Ovary (tissue), 9 donors: ENCODE results near the gene ACER3. TPM values are rescaled to one million over a fixed set of nuclear protein-coding genes. Genes with fewer than 3 reads are reported as not detected.
A peak's percentile ranks its signal among the peaks of the same experiment; 100 is the strongest.

ENCODE experiments used
- DNase-seq, 5 donors: peaks; one replicate each; pipeline ENCODE4 v3.0.0-alpha.2; 2019 to 2020
- H3K27ac ChIP-seq, 2 donors: fragments of 200-600 bp; one replicate each; pipeline versions ENCODE4 v1.5.1 to v1.8.0; 2019 to 2022
- H3K27me3 ChIP-seq: fragments of 200-600 bp; one replicate; pipeline ENCODE4 v1.8.0; 2022
- H3K36me3 ChIP-seq: fragments of 200-600 bp; sonication (generic); one replicate; pipeline ENCODE4 v1.5.1; 2019
- H3K4me1 ChIP-seq: one replicate; pipeline ENCODE4 v1.8.1; 2013; ENCODE audit warnings: mild to moderate bottlenecking, moderate library complexity; ENCODE audit not compliant: insufficient read depth
- H3K4me3 ChIP-seq: fragments of 200-600 bp; sonication (generic); one replicate; pipeline ENCODE4 v1.5.1; 2017
- H3K9me3 ChIP-seq, 2 donors: fragments of 200-600 bp in 1 of 2; sonication (generic) in 1 of 2; one replicate each; pipeline versions ENCODE4 v1.5.1 to v1.8.1; 2013 to 2019; ENCODE audit warnings: mild to moderate bottlenecking in 1 of 2, moderate library complexity in 1 of 2
- CTCF ChIP-seq, 3 donors: fragments of 450-650 bp in 2 of 3; fragments of 200-600 bp in 1 of 3; IDR thresholded peaks; one replicate each; pipeline versions ENCODE4 v1.5.1 to v1.8.0; 2016 to 2022; ENCODE audit warnings: antibody characterized with exemption in 3 of 3, mild to moderate bottlenecking in 1 of 3
- EP300 ChIP-seq: sonication (generic); formaldehyde crosslinking; IDR thresholded peaks from one replicate; pipeline ENCODE4 v1.6.1; 2017; ENCODE audit warnings: antibody characterized with exemption
- POLR2A ChIP-seq: fragments of 450-650 bp; IDR thresholded peaks from one replicate; pipeline ENCODE4 v1.6.1; 2017; ENCODE audit warnings: antibody characterized with exemption, mild to moderate bottlenecking, moderate library complexity
- WGBS, 3 donors: extraction: QIAGEN DNeasy Blood & Tissue Kit in 1 of 3; methylation state at CpG; one replicate each; pipeline versions ENCODE4 v1.1.5 to v1.1.7; 2013 to 2017; 5-methylcytosine and 5-hydroxymethylcytosine counted together
- intact Hi-C, 4 donors: fragments of 100-400 bp; cut with DNase I; formaldehyde crosslinking; loops; one replicate each; pipeline versions ENCODE4 v1.11.0 to v1.15.1; 2022 to 2023
- polyA plus RNA-seq, 2 donors: library from polyadenylated mRNA; stranded (reverse); fragments of 200-250 nt in 1 of 2; fragments of 350-450 nt in 1 of 2; fragmentation: Illumina TruSeq in 1 of 2; extraction: RNeasy Lipid Tissue Mini Kit (QIAGEN cat#74804) in 1 of 2; gene quantifications; one replicate each; pipeline ENCODE4 v1.2.3, GENCODE V29; 2013 to 2014
- total RNA-seq, 7 donors: library from RNA; depleted of rRNA in 2 of 7; stranded (reverse); fragments of >200 nt in 2 of 7; fragmentation: NEBNext Ultra II Directional in 3 of 7; extraction: Animal tissue kit (Norgen Biotek cat#: 25700) in 3 of 7; gene quantifications; one replicate each; pipeline versions ENCODE4 v1.1.0 to v1.2.4, GENCODE V29; 2016 to 2023
- donor health status: DM: no; HTN: no; CAD: no; lungs with moderate emphysema.
- donor health status: DM: no; HTN: no; CAD: no.
- donor health status: Bipolar disorder and iron deficiency.
- donor health status: DM: yes; HTN: yes; CAD: no.
- donor health status: DM: no; HTN: no; CAD: no.
- donor health status: DM: yes; HTN: yes; CAD: no.

ACER3 gene
- total and polyA plus RNA-seq, 9 donors: 2.4 to 20.7 (median 8.4) TPM

GRCh38 chr11:76856106-76856505 is 4.6 kb upstream of the ACER3 start:
- Histone ChIP-seq H3K9me3 (no peaks in the 10 kb centered on the region), H3K4me3 (no peak overlapping the region), H3K27me3 (no peaks in the 10 kb centered on the region), H3K36me3 (no peaks in the 10 kb centered on the region), H3K4me1 (no peaks in the 10 kb centered on the region), H3K27ac (no peak overlapping the region)
- intact Hi-C loops: no loop called here
- DNase-seq: no peak
- TF ChIP-seq CTCF (IDR thresholded peaks at IDR 0.05) (no peak), EP300 (no peak), POLR2A (no peak)

GRCh38 chr11:76856571-76856970 is 4.1 kb upstream of the ACER3 start:
- Histone ChIP-seq H3K27ac (no peak overlapping the region), H3K9me3 (no peaks in the 10 kb centered on the region), H3K4me3 (no peak overlapping the region), H3K27me3 (no peaks in the 10 kb centered on the region), H3K36me3 (no peaks in the 10 kb centered on the region), H3K4me1 (no peaks in the 10 kb centered on the region)
- TF ChIP-seq CTCF (IDR thresholded peaks at IDR 0.05): no peak
- TF ChIP-seq EP300: no peak
- no peak for TF ChIP-seq POLR2A
- DNase-seq: no peak
- intact Hi-C loops: no loop called here
- WGBS, 3 donors: 86 to 95% (median 91%) methylated on average over 2 of the region's 2 CpGs

- Histone ChIP-seq H3K27ac (no peak overlapping the region), H3K27me3 (no peaks in the 10 kb centered on the region), H3K9me3 (no peaks in the 10 kb centered on the region), H3K4me1 (no peaks in the 10 kb centered on the region), H3K4me3 (no peak overlapping the region), H3K36me3 (no peaks in the 10 kb centered on the region)
- WGBS, 3 donors: 61 to 64% (median 63%) methylated on average over 6 of the region's 6 CpGs
- intact Hi-C loops: no loop called here
- DNase-seq: no peak
- no peak for TF ChIP-seq EP300
- no peak for TF ChIP-seq POLR2A
- no peak for TF ChIP-seq CTCF (IDR thresholded peaks at IDR 0.05)
These were observed 2.8 kb upstream of the ACER3 start for GRCh38 chr11:76857781-76858410.

GRCh38 chr11:76859708-76860227 is 950 bp upstream of the ACER3 start:
- intact Hi-C loops: no loop called here
- Histone ChIP-seq H3K27me3 (no peaks in the 10 kb centered on the region), H3K4me3 (no peak overlapping the region), H3K4me1 (no peaks in the 10 kb centered on the region), H3K9me3 (no peaks in the 10 kb centered on the region), H3K36me3 (no peaks in the 10 kb centered on the region), H3K27ac (peak overlapping the region in 1 of 2 donors; percentile 65)
- peak in 4 of 5 donors; percentile 30 to 39 (median 34) for DNase-seq
- 93 to 95% (median 94%) methylated on average over 14 of the region's 14 CpGs for WGBS, 3 donors
- TF ChIP-seq POLR2A (no peak), CTCF (IDR thresholded peaks at IDR 0.05) (no peak), EP300 (no peak)
